CD14-positive monocyte (primary cell): Measurements from ENCODE around the gene CSTF3. TPM values are rescaled to one million over a fixed set of nuclear protein-coding genes. Genes with fewer than 3 reads are reported as not detected.

Source experiments
- DNase-seq, 3 donors: peaks; one replicate each; pipeline ENCODE4 v3.0.0-alpha.2; 2011 to 2022
- H2AFZ ChIP-seq: 2 replicates; pipeline ENCODE4 v1.6.0; 2012; ENCODE audit warnings: mild to moderate bottlenecking, low read depth, low read length, inconsistent platforms; ENCODE audit not compliant: insufficient read depth, poor library complexity, severe bottlenecking
- H3K27ac ChIP-seq, 2 donors: 1 replicate in 1 of 2; 2 replicates in 1 of 2; pipeline ENCODE4 v1.5.1; 2012 to 2013; ENCODE audit warnings: low read length in 2 of 2, control low read depth in 1 of 2, inconsistent platforms in 1 of 2, low read depth in 1 of 2, mild to moderate bottlenecking in 1 of 2
- H3K27me3 ChIP-seq, 2 donors: one replicate each; pipeline versions ENCODE4 v1.6.0 to v1.6.1; 2011 to 2013; ENCODE audit warnings: low read length in 2 of 2; ENCODE audit not compliant: control insufficient read depth in 2 of 2, insufficient read depth in 2 of 2
- H3K36me3 ChIP-seq, 2 donors: replicated peaks in 1 of 2; 1 replicate in 1 of 2; 2 replicates in 1 of 2; pipeline versions ENCODE4 v1.5.1 to v1.6.1; 2012 to 2013; ENCODE audit warnings: low read length in 2 of 2, control low read depth in 1 of 2, inconsistent platforms in 1 of 2, mild to moderate bottlenecking in 1 of 2; ENCODE audit not compliant: insufficient read depth in 2 of 2, control insufficient read depth in 1 of 2
- H3K4me1 ChIP-seq, 2 donors: 1 replicate in 1 of 2; 2 replicates in 1 of 2; pipeline versions ENCODE4 v1.5.1 to v1.6.1; 2012 to 2013; ENCODE audit warnings: low read length in 2 of 2, control low read depth in 1 of 2, inconsistent platforms in 1 of 2, mild to moderate bottlenecking in 1 of 2, moderate library complexity in 1 of 2; ENCODE audit not compliant: insufficient read depth in 2 of 2, control insufficient read depth in 1 of 2
- H3K4me2 ChIP-seq: replicated peaks from 2 replicates; pipeline ENCODE3; 2012; ENCODE audit warnings: low read length, moderate library complexity, mild to moderate bottlenecking; ENCODE audit not compliant: poor library complexity, severe bottlenecking; ENCODE audit errors: extremely low read depth
- H3K4me3 ChIP-seq, 3 experiments: fragments of 200-600 bp in 1 of 3; sonication (generic) in 1 of 3; replicated peaks in 1 of 3; 1 replicate in 2 of 3; 2 replicates in 1 of 3; pipeline ENCODE4 v1.5.1; 2011 to 2013; ENCODE audit warnings: low read length in 3 of 3, mild to moderate bottlenecking in 3 of 3, control low read depth in 2 of 3, low read depth in 2 of 3, inconsistent platforms in 1 of 3, moderate library complexity in 1 of 3
- H3K79me2 ChIP-seq: 2 replicates; pipeline ENCODE4 v1.6.0; 2012; ENCODE audit warnings: mild to moderate bottlenecking, control low read depth, inconsistent platforms, low read length, moderate library complexity; ENCODE audit not compliant: insufficient read depth
- H3K9ac ChIP-seq: 2 replicates; pipeline ENCODE4 v1.6.0; 2017; ENCODE audit warnings: low read length, mild to moderate bottlenecking; ENCODE audit not compliant: insufficient read depth, poor library complexity, severe bottlenecking
- H3K9me3 ChIP-seq, 2 donors: replicated peaks in 1 of 2; 1 replicate in 1 of 2; 2 replicates in 1 of 2; pipeline versions ENCODE4 v1.5.1 to v1.6.1; 2012 to 2013; ENCODE audit warnings: low read length in 2 of 2, control low read depth in 1 of 2; ENCODE audit not compliant: control insufficient read depth in 1 of 2, insufficient read depth in 1 of 2
- H4K20me1 ChIP-seq: 2 replicates; pipeline ENCODE4 v1.6.0; 2012; ENCODE audit warnings: mild to moderate bottlenecking, low read length, control low read depth, moderate library complexity; ENCODE audit not compliant: insufficient read depth
- H3K27ac Mint-ChIP-seq, 7 donors: one replicate each; pipeline ENCODE4 v1.8.0; 2020; ENCODE audit warnings: mild to moderate bottlenecking in 7 of 7, mixed read lengths in 7 of 7, moderate library complexity in 6 of 7, inconsistent platforms in 2 of 7
- H3K27me3 Mint-ChIP-seq, 3 donors: one replicate each; pipeline ENCODE4 v1.8.0; 2021 to 2022; ENCODE audit warnings: low read depth in 3 of 3, mild to moderate bottlenecking in 3 of 3, mixed read lengths in 3 of 3, moderate library complexity in 3 of 3, inconsistent platforms in 1 of 3
- H3K36me3 Mint-ChIP-seq, 2 donors: one replicate each; pipeline ENCODE4 v1.8.0; 2020; ENCODE audit warnings: mixed read lengths in 2 of 2, inconsistent platforms in 1 of 2, mild to moderate bottlenecking in 1 of 2
- H3K4me1 Mint-ChIP-seq: one replicate; pipeline ENCODE4 v1.8.0; 2020; ENCODE audit warnings: mild to moderate bottlenecking, mixed read lengths
- H3K4me3 Mint-ChIP-seq, 2 donors: one replicate each; pipeline ENCODE4 v1.8.0; 2020; ENCODE audit warnings: mild to moderate bottlenecking in 2 of 2, mixed read lengths in 2 of 2, moderate library complexity in 1 of 2
- H3K9me3 Mint-ChIP-seq, 7 donors: one replicate each; pipeline ENCODE4 v1.8.0; 2020 to 2022; ENCODE audit warnings: mixed read lengths in 7 of 7, mild to moderate bottlenecking in 6 of 7, moderate library complexity in 6 of 7, inconsistent platforms in 2 of 7
- WGBS: methylation state at CpG from one replicate; pipeline ENCODE4 v1.1.5; 2013; ENCODE audit warnings: missing lambda C conversion rate; ENCODE audit not compliant: insufficient coverage; 5-methylcytosine and 5-hydroxymethylcytosine counted together
- intact Hi-C, 2 donors: fragments of 100-400 bp; cut with micrococcal nuclease; formaldehyde crosslinking; loops; one replicate each; pipeline versions ENCODE4 v1.15.0 to v1.15.1; 2023
- polyA plus RNA-seq, 3 donors: library from polyadenylated mRNA; depleted of rRNA in 1 of 3; unstranded in 2 of 3; stranded (reverse) in 1 of 3; fragments of 300-500 nt in 2 of 3; fragments of >200 nt in 1 of 3; fragmentation: Illumina TruSeq in 2 of 3; gene quantifications; 1 replicate in 2 of 3; 2 replicates in 1 of 3; pipeline ENCODE4 v1.2.3, GENCODE V29; 2012 to 2021
- TF ChIP-seq, protein P1 (sequence below): fragments of 200-600 bp; IDR thresholded peaks from one replicate; pipeline ENCODE4 v1.8.0; 2022; ENCODE audit warnings: antibody characterized with exemption, mild to moderate bottlenecking

Gene CSTF3
- polyA plus RNA-seq, 3 donors = 6.9 to 12.1 (median 7.1) TPM

DNA sequence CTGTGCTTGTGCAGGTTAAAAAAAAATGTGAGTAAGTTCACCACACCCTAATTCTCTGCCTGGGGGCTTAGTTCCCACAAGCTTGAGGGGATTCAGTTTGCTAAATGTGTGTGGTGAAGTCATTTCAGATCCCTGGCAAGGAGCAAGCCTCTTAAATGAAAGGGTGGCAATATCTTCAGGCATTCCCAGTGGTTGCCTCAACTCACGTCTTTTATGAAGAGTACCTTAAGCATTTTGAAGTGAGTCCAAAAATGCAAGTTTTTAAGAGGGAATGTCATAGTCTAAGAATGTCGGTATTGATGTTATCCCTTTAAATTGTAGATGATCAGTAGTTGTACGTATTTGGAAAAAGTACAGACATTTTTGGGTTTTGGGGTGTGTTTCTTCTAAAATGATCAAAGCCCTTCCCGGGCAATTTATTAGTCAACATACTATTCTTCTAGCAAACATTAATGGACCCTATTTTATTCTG lies 117.0 kb downstream of the CSTF3 start:
- Histone ChIP-seq H3K27me3 (no peaks in the 10 kb centered on the region), H3K4me1 (peaks cover 28 to 32% of the 10 kb centered on the region in 2 donors), H3K79me2 (peaks cover 30% of the 10 kb centered on the region), H2AFZ (no peak overlapping the region), H3K27ac (no peak overlapping the region), H3K4me3 (no peak overlapping the region), H3K9me3 (no peaks in the 10 kb centered on the region), H3K36me3 (peaks cover 11 to 37% of the 10 kb centered on the region in 2 donors), H3K9ac (no peak overlapping the region), H3K4me2 (no peak overlapping the region), H4K20me1 (no peaks in the 10 kb centered on the region)
- TF ChIP-seq, protein P1, sequence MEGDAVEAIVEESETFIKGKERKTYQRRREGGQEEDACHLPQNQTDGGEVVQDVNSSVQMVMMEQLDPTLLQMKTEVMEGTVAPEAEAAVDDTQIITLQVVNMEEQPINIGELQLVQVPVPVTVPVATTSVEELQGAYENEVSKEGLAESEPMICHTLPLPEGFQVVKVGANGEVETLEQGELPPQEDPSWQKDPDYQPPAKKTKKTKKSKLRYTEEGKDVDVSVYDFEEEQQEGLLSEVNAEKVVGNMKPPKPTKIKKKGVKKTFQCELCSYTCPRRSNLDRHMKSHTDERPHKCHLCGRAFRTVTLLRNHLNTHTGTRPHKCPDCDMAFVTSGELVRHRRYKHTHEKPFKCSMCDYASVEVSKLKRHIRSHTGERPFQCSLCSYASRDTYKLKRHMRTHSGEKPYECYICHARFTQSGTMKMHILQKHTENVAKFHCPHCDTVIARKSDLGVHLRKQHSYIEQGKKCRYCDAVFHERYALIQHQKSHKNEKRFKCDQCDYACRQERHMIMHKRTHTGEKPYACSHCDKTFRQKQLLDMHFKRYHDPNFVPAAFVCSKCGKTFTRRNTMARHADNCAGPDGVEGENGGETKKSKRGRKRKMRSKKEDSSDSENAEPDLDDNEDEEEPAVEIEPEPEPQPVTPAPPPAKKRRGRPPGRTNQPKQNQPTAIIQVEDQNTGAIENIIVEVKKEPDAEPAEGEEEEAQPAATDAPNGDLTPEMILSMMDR = no peak
- no peak overlapping the region for H3K27ac Mint-ChIP-seq
- H3K27me3 Mint-ChIP-seq = no peaks in the 10 kb centered on the region
- no peak for DNase-seq
- peaks cover 29 to 40% of the 10 kb centered on the region in 2 donors for H3K36me3 Mint-ChIP-seq
- H3K4me3 Mint-ChIP-seq = no peak overlapping the region
- H3K9me3 Mint-ChIP-seq = no peaks in the 10 kb centered on the region
- WGBS = 100% methylated on average over 1 of the region's 4 CpGs
- H3K4me1 Mint-ChIP-seq = peaks cover 32% of the 10 kb centered on the region
- intact Hi-C loops = no loop called here

DNA sequence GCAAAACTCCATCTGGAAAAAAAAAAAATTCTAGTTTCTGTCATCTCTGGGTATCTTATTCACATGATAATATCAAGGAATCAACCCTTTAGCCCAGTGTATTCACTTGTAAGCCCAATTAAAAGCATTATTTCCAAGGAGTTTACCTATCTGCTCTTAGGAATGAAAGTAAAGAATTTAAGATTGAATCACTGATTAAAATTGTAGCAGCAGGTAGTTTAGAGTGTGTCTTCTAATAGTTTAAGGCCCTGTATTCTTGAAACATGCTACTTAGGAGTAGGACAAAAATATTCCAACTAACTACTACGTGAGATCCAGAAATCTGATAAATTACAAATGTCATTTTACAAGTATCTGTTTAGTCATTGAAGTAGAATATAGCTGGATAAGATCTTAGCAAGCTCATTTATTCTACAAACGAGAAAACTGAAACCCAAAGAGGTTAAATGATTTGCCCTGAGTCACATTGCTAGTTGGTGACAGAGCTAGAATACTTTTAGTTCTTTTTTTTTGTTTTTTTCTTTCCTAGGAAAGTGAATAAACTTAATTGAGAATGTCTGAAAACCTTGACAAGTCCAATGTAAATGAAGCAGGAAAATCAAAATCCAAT lies 118.0 kb downstream of the CSTF3 start:
- H3K4me1 ChIP-seq = peaks cover 22 to 28% of the 10 kb centered on the region in 2 donors
- DNase-seq = no peak
- WGBS = no CpG with 5 or more reads among the region's 2 CpGs
- no peaks in the 10 kb centered on the region for H3K9me3 ChIP-seq
- H3K4me2 ChIP-seq = no peak overlapping the region
- Mint-ChIP-seq H3K4me3 (no peak overlapping the region), H3K9me3 (no peaks in the 10 kb centered on the region), H3K4me1 (peaks cover 26% of the 10 kb centered on the region), H3K27me3 (no peaks in the 10 kb centered on the region), H3K27ac (peak overlapping the region in 1 of 7 donors; percentile 18), H3K36me3 (peaks cover 29 to 40% of the 10 kb centered on the region in 2 donors)
- no peaks in the 10 kb centered on the region for H3K27me3 ChIP-seq
- H3K27ac ChIP-seq = no peak overlapping the region
- H3K79me2 ChIP-seq = peaks cover 30% of the 10 kb centered on the region
- TF ChIP-seq, protein P1 = no peak
- peaks cover 11 to 37% of the 10 kb centered on the region in 2 donors for H3K36me3 ChIP-seq
- no peak overlapping the region for H3K4me3 ChIP-seq
- intact Hi-C loops = no loop called here
- no peaks in the 10 kb centered on the region for H4K20me1 ChIP-seq
- H3K9ac ChIP-seq = no peak overlapping the region
- H2AFZ ChIP-seq = no peak overlapping the region
